HepG2 (cell line): ENCODE data around the gene RRP12. TPM values are rescaled to one million over a fixed set of nuclear protein-coding genes. Genes with fewer than 3 reads are reported as not detected.

Source experiments
- CAMTA2 ChIP-seq: sonication (generic); formaldehyde crosslinking; IDR thresholded peaks from 2 replicates; pipeline ENCODE4 v1.4.0; 2020; ENCODE audit warnings: mild to moderate bottlenecking, missing genetic modification reagents, borderline replicate concordance
- EZH2 ChIP-seq: conservative IDR thresholded peaks from 2 replicates; pipeline ENCODE4 v1.6.1; 2012; ENCODE audit warnings: mild to moderate bottlenecking, low read depth, low read length, moderate library complexity
- FOSL2 ChIP-seq: sonication (generic); formaldehyde crosslinking; IDR thresholded peaks from 2 replicates; pipeline ENCODE4 v1.4.0; 2020; ENCODE audit warnings: missing genetic modification reagents
- GLI4 ChIP-seq: sonication (generic); formaldehyde crosslinking; IDR thresholded peaks from 2 replicates; pipeline ENCODE4 v1.5.1; 2020; ENCODE audit warnings: missing genetic modification reagents, mild to moderate bottlenecking, moderate library complexity, borderline replicate concordance
- IRF2 ChIP-seq: IDR thresholded peaks from 2 replicates; pipeline ENCODE4 v1.6.1; 2018; ENCODE audit warnings: missing genetic modification reagents, missing compliant biosample characterization
- NBN ChIP-seq: fragments of 450-650 bp; conservative IDR thresholded peaks from 2 replicates; pipeline ENCODE4 v1.6.1; 2017
- NFIC ChIP-seq: IDR thresholded peaks from 2 replicates; pipeline ENCODE4 v1.6.1; 2012; ENCODE audit warnings: mild to moderate bottlenecking, low read length, inconsistent platforms
- SAFB2 ChIP-seq: sonication (generic); formaldehyde crosslinking; IDR thresholded peaks from 2 replicates; pipeline ENCODE4 v1.5.1; 2020; ENCODE audit warnings: missing genetic modification reagents, low read depth, mild to moderate bottlenecking, borderline replicate concordance
- SP1 ChIP-seq, 2 experiments: fragments of 450-650 bp in 1 of 2; sonication (generic) in 1 of 2; formaldehyde crosslinking in 1 of 2; IDR thresholded peaks; 2 replicates each; pipeline versions ENCODE4 v1.4.0 to v1.6.1; 2016 to 2020; ENCODE audit warnings: missing genetic modification reagents in 1 of 2
- ZIK1 ChIP-seq: sonication (generic); formaldehyde crosslinking; IDR thresholded peaks from 2 replicates; pipeline ENCODE4 v1.5.0; 2020; ENCODE audit warnings: mild to moderate bottlenecking, low read depth, missing genetic modification reagents, borderline replicate concordance
- ZNF230 ChIP-seq: sonication (generic); formaldehyde crosslinking; IDR thresholded peaks from 2 replicates; pipeline ENCODE4 v1.4.0; 2020; ENCODE audit warnings: mild to moderate bottlenecking, missing genetic modification reagents
- ZNF253 ChIP-seq: sonication (generic); formaldehyde crosslinking; IDR thresholded peaks from 2 replicates; pipeline ENCODE4 v1.8.0; 2022; ENCODE audit warnings: mild to moderate bottlenecking, missing genetic modification reagents, borderline replicate concordance
- ZNF766 ChIP-seq: sonication (generic); formaldehyde crosslinking; IDR thresholded peaks from 2 replicates; pipeline ENCODE4 v1.5.0; 2020; ENCODE audit warnings: missing genetic modification reagents, borderline replicate concordance
- ZNF780A ChIP-seq: sonication (generic); formaldehyde crosslinking; IDR thresholded peaks from 2 replicates; pipeline ENCODE4 v1.8.0; 2022; ENCODE audit warnings: mild to moderate bottlenecking, missing genetic modification reagents, moderate library complexity
- polyA plus RNA-seq, 8 experiments: library from polyadenylated mRNA; depleted of rRNA in 3 of 8; stranded (reverse) in 7 of 8; unstranded in 1 of 8; fragments of >200 nt; fragmentation: Illumina TruSeq in 4 of 8; extraction: Trizol in 4 of 8; gene quantifications; 2 replicates each; pipeline versions ENCODE4 v1.2.1 to v1.2.3, GENCODE V29; 2011 to 2016; ENCODE audit warnings: low read depth in 4 of 8, missing spikeins in 1 of 8, mixed read lengths in 1 of 8; ENCODE audit not compliant: insufficient read depth in 1 of 8
- total RNA-seq, 5 experiments: library from RNA; depleted of rRNA; stranded (reverse); fragments of >200 nt; fragmentation: Illumina TruSeq; extraction: Trizol; gene quantifications; 2 replicates each; pipeline ENCODE4 v1.2.3, GENCODE V29; 2016; ENCODE audit warnings: low read depth in 1 of 5
- TF ChIP-seq, protein P1 (sequence below): sonication (generic); formaldehyde crosslinking; IDR thresholded peaks from 2 replicates; pipeline ENCODE4 v1.5.1; 2020; ENCODE audit warnings: mild to moderate bottlenecking, missing genetic modification reagents, borderline replicate concordance
- TF ChIP-seq, protein P2 (sequence below): sonication (generic); formaldehyde crosslinking; IDR thresholded peaks from 2 replicates; pipeline ENCODE4 v1.4.0; 2020; ENCODE audit warnings: missing genetic modification reagents, borderline replicate concordance
- TF ChIP-seq, protein P3 (sequence below): sonication (generic); formaldehyde crosslinking; IDR thresholded peaks from 2 replicates; pipeline ENCODE4 v1.8.1; 2022; ENCODE audit warnings: mild to moderate bottlenecking, missing genetic modification reagents
- TF ChIP-seq, protein P4 (sequence below): sonication (generic); formaldehyde crosslinking; IDR thresholded peaks from 2 replicates; pipeline ENCODE4 v1.4.0; 2020; ENCODE audit warnings: missing genetic modification reagents

Gene RRP12
- total and polyA plus RNA-seq, 2 of the 13 experiments (the other 11 are each of a cell fraction or from before 2014, with no cell fraction given), result 13.2 to 39.4 TPM

DNA sequence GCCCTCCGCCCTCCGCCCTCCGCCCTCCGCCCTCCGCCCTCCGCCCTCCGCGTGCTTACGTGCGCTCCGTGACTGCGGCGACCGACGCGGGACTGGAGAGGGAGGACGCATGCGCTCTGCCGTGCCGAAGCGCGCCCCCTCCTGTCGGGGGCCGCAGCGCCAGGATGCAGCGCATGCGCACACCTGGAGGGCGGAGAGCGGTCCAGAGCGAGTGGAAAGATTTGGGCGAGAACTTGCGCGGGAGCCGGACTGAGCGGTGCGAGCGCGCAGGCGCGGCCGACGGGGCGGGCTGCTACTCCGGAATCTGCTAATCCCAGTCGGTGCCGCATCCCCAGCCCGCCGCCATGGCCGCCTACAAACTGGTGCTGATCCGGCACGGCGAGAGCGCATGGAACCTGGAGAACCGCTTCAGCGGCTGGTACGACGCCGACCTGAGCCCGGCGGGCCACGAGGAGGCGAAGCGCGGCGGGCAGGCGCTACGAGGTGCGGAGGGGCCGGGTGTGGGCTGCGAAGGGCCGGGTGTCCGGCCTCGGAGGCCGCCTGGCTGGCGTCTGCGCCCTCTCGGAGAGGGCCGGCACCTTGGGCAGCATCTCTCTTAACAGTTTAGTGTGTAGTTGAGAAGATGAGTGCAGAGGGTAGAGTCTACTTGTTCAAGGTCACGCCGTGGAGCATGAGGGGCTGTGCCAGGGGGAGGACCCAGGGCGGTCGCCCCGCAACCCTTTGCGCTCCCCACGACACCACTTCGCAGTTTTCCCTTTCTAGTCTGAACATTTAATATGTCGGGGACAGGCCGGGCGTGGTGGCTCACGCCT lies 25.0 kb upstream of the RRP12 start, which contains the start of gene PGAM1 (continued):
- TF ChIP-seq SP1 (IDR thresholded peaks at IDR 0.05), result no peak
- TF ChIP-seq SP1 (CRISPR knock-in tag; IDR thresholded peaks at IDR 0.05), result peak; percentile 65; the same call in 1 of the 2 replicates
- peak; percentile 84; the same call in 1 of the 2 replicates for TF ChIP-seq IRF2 (CRISPR knock-in tag)
- peak; percentile 78; the same call in 1 of the 2 replicates for TF ChIP-seq SAFB2 (CRISPR knock-in tag)
- TF ChIP-seq NFIC, result no peak
- TF ChIP-seq ZNF230 (CRISPR knock-in tag), result no peak
- TF ChIP-seq, protein P1, sequence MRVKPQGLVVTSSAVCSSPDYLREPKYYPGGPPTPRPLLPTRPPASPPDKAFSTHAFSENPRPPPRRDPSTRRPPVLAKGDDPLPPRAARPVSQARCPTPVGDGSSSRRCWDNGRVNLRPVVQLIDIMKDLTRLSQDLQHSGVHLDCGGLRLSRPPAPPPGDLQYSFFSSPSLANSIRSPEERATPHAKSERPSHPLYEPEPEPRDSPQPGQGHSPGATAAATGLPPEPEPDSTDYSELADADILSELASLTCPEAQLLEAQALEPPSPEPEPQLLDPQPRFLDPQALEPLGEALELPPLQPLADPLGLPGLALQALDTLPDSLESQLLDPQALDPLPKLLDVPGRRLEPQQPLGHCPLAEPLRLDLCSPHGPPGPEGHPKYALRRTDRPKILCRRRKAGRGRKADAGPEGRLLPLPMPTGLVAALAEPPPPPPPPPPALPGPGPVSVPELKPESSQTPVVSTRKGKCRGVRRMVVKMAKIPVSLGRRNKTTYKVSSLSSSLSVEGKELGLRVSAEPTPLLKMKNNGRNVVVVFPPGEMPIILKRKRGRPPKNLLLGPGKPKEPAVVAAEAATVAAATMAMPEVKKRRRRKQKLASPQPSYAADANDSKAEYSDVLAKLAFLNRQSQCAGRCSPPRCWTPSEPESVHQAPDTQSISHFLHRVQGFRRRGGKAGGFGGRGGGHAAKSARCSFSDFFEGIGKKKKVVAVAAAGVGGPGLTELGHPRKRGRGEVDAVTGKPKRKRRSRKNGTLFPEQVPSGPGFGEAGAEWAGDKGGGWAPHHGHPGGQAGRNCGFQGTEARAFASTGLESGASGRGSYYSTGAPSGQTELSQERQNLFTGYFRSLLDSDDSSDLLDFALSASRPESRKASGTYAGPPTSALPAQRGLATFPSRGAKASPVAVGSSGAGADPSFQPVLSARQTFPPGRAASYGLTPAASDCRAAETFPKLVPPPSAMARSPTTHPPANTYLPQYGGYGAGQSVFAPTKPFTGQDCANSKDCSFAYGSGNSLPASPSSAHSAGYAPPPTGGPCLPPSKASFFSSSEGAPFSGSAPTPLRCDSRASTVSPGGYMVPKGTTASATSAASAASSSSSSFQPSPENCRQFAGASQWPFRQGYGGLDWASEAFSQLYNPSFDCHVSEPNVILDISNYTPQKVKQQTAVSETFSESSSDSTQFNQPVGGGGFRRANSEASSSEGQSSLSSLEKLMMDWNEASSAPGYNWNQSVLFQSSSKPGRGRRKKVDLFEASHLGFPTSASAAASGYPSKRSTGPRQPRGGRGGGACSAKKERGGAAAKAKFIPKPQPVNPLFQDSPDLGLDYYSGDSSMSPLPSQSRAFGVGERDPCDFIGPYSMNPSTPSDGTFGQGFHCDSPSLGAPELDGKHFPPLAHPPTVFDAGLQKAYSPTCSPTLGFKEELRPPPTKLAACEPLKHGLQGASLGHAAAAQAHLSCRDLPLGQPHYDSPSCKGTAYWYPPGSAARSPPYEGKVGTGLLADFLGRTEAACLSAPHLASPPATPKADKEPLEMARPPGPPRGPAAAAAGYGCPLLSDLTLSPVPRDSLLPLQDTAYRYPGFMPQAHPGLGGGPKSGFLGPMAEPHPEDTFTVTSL (CRISPR knock-in tag), result no peak
- TF ChIP-seq NBN, result no peak
- no peak for TF ChIP-seq GLI4 (CRISPR knock-in tag)
- TF ChIP-seq ZNF766 (CRISPR knock-in tag), result peak; percentile 68; the same call in 1 of the 2 replicates
- TF ChIP-seq, protein P2, sequence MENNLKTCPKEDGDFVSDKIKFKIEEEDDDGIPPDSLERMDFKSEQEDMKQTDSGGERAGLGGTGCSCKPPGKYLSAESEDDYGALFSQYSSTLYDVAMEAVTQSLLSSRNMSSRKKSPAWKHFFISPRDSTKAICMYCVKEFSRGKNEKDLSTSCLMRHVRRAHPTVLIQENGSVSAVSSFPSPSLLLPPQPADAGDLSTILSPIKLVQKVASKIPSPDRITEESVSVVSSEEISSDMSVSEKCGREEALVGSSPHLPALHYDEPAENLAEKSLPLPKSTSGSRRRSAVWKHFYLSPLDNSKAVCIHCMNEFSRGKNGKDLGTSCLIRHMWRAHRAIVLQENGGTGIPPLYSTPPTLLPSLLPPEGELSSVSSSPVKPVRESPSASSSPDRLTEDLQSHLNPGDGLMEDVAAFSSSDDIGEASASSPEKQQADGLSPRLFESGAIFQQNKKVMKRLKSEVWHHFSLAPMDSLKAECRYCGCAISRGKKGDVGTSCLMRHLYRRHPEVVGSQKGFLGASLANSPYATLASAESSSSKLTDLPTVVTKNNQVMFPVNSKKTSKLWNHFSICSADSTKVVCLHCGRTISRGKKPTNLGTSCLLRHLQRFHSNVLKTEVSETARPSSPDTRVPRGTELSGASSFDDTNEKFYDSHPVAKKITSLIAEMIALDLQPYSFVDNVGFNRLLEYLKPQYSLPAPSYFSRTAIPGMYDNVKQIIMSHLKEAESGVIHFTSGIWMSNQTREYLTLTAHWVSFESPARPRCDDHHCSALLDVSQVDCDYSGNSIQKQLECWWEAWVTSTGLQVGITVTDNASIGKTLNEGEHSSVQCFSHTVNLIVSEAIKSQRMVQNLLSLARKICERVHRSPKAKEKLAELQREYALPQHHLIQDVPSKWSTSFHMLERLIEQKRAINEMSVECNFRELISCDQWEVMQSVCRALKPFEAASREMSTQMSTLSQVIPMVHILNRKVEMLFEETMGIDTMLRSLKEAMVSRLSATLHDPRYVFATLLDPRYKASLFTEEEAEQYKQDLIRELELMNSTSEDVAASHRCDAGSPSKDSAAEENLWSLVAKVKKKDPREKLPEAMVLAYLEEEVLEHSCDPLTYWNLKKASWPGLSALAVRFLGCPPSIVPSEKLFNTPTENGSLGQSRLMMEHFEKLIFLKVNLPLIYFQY (CRISPR knock-in tag), result no peak
- no peak for TF ChIP-seq CAMTA2 (CRISPR knock-in tag)
- TF ChIP-seq ZNF780A (CRISPR knock-in tag), result no peak
- TF ChIP-seq FOSL2 (CRISPR knock-in tag), result peak; percentile 7; the same call in 1 of the 2 replicates
- TF ChIP-seq EZH2, result no peak
- TF ChIP-seq, protein P3, sequence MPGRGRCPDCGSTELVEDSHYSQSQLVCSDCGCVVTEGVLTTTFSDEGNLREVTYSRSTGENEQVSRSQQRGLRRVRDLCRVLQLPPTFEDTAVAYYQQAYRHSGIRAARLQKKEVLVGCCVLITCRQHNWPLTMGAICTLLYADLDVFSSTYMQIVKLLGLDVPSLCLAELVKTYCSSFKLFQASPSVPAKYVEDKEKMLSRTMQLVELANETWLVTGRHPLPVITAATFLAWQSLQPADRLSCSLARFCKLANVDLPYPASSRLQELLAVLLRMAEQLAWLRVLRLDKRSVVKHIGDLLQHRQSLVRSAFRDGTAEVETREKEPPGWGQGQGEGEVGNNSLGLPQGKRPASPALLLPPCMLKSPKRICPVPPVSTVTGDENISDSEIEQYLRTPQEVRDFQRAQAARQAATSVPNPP (CRISPR knock-in tag), result no peak
- TF ChIP-seq ZIK1 (CRISPR knock-in tag), result no peak
- no peak for TF ChIP-seq ZNF253 (CRISPR knock-in tag)
- TF ChIP-seq, protein P4, sequence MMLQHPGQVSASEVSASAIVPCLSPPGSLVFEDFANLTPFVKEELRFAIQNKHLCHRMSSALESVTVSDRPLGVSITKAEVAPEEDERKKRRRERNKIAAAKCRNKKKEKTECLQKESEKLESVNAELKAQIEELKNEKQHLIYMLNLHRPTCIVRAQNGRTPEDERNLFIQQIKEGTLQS (CRISPR knock-in tag), result peak; percentile 56; the same call in 1 of the 2 replicates
